GM12892 (cell line): ENCODE results near the gene MRPS22.
"Not testable (repeated sequence)": the region's sequence is repeated elsewhere in the genome, so short reads cannot be mapped to it uniquely, and the experiment has no call there.

Experiments used
- DNase-seq: peaks from one replicate; pipeline ENCODE4 v3.0.0; 2011; ENCODE audit not compliant: insufficient read length
- FAIRE-seq: peaks from 2 replicates; lab custom pipeline; 2011; peaks lifted over from hg19 to GRCh38; lab: Jason Lieb, UNC
- POLR2A ChIP-seq: IDR thresholded peaks from 2 replicates; pipeline ENCODE4 v1.6.1; 2011; ENCODE audit warnings: low read depth, low read length, control low read depth
- POLR2AphosphoS5 ChIP-seq: IDR thresholded peaks from 2 replicates; pipeline ENCODE4 v1.6.1; 2011; ENCODE audit warnings: low read depth, low read length, control low read depth
- TAF1 ChIP-seq: IDR thresholded peaks from 2 replicates; pipeline ENCODE4 v1.6.1; 2011; ENCODE audit warnings: low read depth, mild to moderate bottlenecking, control low read depth, low read length, borderline replicate concordance

The MRPS22 gene

DNA sequence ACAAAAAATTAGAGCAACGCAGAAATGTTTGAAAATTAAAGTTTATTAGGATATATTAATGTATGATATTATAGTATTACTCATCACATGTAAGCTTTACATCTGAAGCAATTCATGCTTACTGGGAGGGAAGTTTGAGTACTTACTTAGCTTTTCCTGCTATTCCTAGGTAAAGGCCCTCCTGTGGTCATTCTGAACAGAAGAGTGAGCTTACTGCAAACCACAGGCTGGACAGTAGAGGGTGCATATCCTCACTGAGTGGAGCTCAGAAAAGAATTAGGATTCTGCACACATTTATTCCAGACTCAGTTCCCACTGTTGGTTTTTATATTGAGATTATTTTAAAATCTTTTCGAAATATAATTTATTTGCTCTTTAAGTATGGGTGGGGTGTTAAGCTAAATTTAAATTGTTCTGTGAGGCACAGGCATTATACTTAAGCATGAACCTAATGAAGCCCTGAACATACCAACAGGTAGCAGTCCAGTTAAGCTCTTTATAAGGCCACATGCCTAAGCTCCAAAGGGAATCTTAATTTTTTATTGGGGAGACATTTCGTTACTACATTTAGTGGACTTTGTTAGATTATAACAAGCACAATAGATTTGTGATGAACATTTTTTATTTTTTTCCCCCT, 10.2 kb downstream of the MRPS22 start:
- FAIRE-seq (no peak), DNase-seq (no peak)
- TF ChIP-seq TAF1 (no peak), POLR2A (no peak), POLR2AphosphoS5 (no peak)

DNA sequence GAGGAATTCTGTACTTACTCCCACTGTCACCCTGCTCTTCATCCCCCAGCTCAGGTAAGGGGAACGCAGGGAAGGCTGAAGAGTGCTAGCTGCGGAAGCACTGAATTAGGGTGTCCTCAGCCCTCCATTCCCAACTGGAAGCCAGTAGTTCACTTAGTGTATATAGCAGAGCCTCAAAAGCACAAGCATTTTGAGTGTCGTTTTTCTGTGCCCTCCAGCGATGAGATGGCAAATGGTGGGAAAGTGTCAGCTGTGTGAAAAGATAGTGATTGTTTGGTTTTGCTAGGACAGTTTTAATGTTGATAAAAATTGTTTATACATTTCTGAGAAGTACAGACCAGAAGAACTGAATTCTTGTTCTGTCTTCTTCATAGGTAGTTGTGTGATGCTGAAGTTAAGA, 10.8 kb downstream of the MRPS22 start:
- TF ChIP-seq TAF1 = no peak
- no peak for TF ChIP-seq POLR2A
- no peak for TF ChIP-seq POLR2AphosphoS5
- DNase-seq = no peak
- FAIRE-seq = no peak

DNA sequence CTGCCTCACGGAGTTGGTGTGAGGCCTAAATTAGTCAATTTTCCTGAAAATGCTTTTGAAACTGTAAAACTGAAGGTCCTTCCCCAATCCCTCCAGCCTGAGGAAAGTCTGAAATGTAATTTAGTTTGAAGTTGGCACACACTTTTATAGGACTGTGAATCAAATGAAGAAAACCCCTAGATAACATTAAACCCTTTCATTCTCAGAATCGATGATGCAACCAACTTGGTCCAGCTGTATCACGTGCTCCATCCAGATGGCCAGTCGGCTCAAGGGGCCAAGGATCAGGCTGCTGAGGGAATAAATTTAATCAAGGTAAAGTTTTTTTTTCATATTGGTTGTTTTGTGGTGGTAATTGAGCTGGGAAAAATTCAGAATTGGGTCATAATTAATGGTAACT, 11.7 kb downstream of the MRPS22 start:
- no peak for TF ChIP-seq POLR2AphosphoS5
- no peak for TF ChIP-seq TAF1
- TF ChIP-seq POLR2A = no peak
- DNase-seq (no peak), FAIRE-seq (no peak)

DNA sequence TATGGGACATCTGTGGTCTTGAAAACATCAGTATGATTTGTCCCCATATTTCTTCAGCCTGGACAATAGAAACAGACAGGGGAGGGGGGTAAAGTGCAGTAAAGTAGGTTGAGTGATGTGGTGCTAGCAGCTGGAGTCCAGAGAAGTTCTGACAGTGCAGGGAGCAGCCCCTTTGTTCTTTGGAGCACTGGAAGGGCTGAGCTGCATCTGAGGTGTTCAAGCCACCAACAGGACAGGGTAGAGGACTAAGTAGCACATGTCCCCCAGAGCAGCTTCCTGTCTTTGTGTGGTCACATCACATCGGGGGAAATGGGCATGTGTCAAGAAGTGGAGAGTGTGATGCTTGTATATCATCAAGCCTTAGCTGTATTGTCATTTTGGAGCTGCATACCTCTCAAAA, 12.1 kb downstream of the MRPS22 start:
- FAIRE-seq = no peak

DNA sequence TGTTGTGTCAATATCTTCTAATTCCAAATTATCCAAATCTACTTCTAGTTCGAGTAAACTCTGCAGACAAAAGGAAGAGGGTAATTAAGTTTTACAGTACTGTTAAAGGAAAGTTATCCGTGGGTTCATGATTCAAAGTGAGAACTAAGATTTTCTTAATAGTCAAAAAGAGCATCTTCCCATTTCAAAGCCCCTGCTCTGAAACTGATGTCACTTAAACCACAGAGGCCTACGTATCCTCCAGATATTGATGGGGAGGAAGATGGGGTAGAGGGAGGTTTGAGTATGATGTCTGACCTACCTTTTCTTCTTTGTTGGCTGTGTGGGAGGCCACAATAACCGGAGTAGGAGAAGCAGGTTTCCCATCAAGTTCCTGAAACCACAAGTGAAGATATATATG, 14.1 kb downstream of the MRPS22 start:
- TF ChIP-seq POLR2A = no peak
- no peak for TF ChIP-seq TAF1
- TF ChIP-seq POLR2AphosphoS5 = no peak
- DNase-seq (no peak), FAIRE-seq (peak; percentile 60)

More for the DNA sequence above, 12.1 kb downstream of the MRPS22 start:
- DNase-seq = no peak
- TF ChIP-seq POLR2A = no peak
- no peak for TF ChIP-seq TAF1
- no peak for TF ChIP-seq POLR2AphosphoS5

DNA sequence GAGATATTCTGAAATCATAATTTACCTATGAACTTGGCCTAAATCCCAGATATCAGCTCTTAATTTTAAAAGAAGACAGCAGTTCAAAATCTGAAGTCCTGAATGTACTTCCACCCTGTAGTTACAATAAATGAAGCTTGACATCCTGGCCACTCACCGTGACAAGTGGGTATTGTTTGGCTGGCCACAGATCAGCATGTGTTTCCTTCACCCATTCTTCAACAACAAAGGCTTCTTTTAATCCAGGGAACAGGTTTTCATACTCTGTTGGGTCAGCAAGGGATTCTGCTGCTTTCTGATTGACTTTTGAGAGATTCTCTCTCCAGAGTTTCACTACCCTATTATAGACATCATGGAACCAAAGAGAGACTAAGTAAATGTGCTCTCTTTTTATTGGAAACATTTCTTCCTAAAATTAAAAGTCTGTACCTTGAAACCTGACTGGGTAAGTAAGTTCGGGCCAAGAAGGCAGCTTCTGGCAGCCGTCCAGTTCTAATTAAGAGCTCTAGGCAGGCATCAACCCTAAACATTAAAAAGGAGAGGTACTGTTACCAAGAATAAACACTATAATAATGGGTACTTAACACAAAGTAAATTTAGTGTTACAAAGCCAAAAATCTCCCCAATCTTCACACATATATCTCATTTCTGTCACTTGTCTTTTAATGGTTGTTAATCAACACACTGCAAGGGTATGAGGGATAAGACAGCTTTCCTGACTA, 15.2 kb downstream of the MRPS22 start:
- FAIRE-seq (no peak), DNase-seq (no peak)
- no peak for TF ChIP-seq TAF1
- TF ChIP-seq POLR2AphosphoS5 = no peak
- no peak for TF ChIP-seq POLR2A

DNA sequence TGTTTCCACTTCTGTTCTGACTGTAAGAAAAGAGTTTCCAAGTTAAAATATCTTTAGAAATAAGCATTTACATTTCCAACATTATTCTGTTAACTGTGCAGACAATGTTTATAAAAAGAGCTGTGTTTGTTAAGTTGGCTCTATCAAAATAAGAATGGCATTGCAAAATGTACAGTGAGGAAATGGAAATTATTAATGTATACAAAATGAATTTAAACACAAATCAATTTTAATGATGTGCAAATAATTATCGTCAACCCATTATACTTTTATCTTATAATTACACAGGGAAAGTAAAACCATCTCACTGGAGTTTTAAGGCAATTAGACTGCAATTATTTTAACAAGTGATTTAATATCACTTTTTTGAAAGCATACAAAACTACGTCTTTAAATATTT, 17.5 kb downstream of the MRPS22 start:
- no peak for DNase-seq
- no peak for TF ChIP-seq POLR2AphosphoS5
- FAIRE-seq = no peak

DNA sequence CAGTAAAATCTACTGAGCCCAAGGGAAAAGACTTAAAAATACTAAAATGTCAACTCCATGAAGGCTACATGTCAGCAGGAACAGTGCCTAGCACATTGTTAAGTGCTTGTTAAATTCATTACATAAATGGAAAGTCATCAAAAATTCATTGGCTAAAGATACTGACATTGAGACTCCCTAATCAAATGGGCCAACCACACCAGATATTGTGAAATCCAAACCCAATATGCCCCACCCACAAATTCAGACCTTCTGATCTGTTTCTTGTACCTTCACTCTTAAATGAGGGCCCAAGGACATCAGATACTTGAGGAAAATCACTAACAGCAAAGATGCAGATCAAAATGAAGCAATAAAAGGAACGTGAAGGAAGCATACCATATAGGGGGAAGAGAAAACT, 20.7 kb downstream of the MRPS22 start:
- FAIRE-seq (no peak), DNase-seq (no peak)
- TF ChIP-seq TAF1 = no peak
- no peak for TF ChIP-seq POLR2AphosphoS5
- TF ChIP-seq POLR2A = no peak

DNA sequence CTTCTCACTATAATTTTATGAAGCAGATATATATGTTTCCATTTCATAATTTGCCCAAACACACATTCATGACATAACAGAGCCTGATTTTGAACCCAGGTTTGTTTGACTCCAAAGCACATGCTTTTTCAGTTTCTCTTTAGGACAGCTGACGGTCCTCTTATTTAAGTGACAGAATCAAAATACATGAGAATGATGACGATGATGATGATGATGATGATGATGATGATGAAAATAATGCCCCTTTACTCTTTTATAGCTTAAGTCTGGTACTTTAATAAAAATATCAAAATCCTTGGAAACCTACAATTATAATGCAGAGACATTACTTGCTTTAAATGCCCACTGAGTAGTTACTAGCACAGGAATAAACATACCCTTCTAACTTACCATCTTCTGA, 30.3 kb downstream of the MRPS22 start:
- DNase-seq (no peak), FAIRE-seq (no peak)
- TF ChIP-seq POLR2AphosphoS5 (no peak), TAF1 (no peak), POLR2A (no peak)

DNA sequence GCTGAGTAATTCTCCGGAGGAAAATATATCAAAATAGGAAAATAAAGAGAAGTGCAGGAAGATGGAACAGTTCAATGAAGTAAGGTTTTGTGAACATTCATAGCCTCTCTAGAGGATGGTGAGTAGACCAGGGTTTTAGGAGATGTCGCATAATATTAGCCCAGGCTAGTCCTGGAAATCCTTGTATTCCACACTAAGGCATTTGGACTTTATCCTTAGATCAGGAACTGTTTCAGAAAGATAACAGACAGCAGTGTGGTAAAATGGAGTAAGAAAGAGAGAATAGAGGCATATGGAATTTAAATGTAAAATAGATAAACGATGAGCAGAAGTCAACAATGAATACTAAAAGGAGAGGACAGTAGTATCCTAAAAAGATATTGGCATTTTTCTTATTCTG, 33.6 kb downstream of the MRPS22 start:
- DNase-seq = no peak
- FAIRE-seq = no peak
- TF ChIP-seq TAF1 (no peak), POLR2A (no peak), POLR2AphosphoS5 (no peak)

DNA sequence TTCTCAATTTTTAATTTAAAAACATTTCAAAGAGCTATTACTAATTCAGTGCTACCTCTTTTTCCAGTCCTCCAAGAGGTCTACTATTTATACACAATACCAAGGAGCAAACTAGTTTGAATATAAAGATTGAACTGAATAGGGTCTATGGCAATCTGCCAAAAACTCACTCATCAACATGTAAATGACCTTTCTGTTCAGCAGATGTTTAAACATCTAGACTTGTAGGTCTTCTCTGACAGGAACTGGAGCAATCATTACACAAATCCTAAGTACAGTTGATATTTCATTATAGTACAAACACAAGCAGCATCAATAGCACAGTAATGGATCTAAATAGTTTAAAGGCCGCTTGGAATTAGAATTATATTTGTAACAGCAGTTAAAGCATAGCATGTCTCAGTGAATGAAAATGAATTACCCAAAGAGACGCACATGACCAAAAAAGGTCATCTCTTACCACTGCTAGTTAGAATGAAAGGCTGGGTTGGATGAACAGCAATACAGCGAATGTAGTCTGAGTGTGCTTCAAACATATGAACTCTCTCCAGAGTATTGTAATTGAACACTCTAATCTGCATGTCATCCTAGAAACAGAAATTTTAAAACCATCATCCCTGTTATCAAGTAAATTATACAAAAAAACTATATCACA, 34.9 kb downstream of the MRPS22 start:
- no peak for TF ChIP-seq POLR2AphosphoS5
- TF ChIP-seq TAF1 = no peak
- TF ChIP-seq POLR2A = no peak
- DNase-seq (no peak), FAIRE-seq (peak; percentile 27)

DNA sequence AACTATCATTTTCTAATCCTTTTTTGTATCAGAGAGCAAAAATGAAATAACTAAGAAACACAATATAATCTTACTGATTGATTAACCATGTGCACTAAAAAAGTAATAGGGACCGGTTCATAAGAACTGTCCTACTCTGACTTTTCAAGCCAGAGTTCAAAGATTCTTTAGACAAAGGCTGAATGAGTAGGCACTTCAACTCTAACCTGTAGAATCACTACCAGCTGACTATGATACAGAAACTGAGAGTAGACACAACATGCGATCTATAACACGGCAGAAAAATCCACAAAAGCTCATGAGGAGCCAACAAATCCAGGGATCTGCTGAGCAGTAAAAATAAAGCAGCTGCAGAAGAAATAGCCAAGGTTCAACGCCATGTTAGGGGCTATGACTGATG, 36.8 kb downstream of the MRPS22 start:
- no peak for DNase-seq
- FAIRE-seq = no peak
- TF ChIP-seq POLR2AphosphoS5 (no peak), POLR2A (no peak), TAF1 (no peak)

DNA sequence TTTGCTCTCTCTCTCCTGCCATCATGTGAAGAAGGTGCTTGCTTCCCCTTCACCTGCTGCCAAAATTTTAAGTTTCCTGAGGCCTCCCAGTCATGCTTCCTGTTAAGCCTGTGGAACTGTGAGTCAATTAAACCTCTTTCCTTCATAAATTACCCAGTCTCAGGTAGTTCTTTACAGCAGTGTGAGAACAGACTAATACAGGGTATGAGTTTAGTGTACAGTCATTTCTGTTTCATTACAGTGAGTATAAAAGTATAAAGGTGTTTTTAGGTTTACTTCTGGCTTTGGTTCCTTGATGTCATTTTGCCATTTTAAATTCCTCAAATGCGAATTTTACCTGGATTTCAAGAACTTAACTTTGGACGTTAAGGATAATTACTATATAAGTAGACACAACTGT, 38.5 kb downstream of the MRPS22 start:
- not testable (repeated sequence) for FAIRE-seq, DNase-seq
